ENCODE results near the gene RTL9. TPM values are rescaled to one million over a fixed set of nuclear protein-coding genes. Genes with fewer than 3 reads are reported as not detected.

RTL9 gene

Small RNA genes lying within 50 kb of the gene (small RNA-seq; reads per million reads assigned to genes)
- gene GNG5P2, result not detected

Measured in skeletal muscle satellite cell (primary cell).